SK-N-SH (cell line): ENCODE measurements around the gene ARHGAP1. TPM values are rescaled to one million over a fixed set of nuclear protein-coding genes. Genes with fewer than 3 reads are reported as not detected.

Source experiments
- CTCF ChIA-PET: fragments of 300-600, 350-600 bp; formaldehyde crosslinking; extraction: SDS; loops from one replicate; lab custom pipeline; 2021; lab: Yijun Ruan, JAX
- POLR2A ChIA-PET: fragments of 350-600 bp; sonication (Branson Sonifier 250); formaldehyde crosslinking; extraction: SDS; loops from one replicate; lab custom pipeline; 2020; ENCODE audit warnings: antibody characterized with exemption, inconsistent platforms; lab: Yijun Ruan, JAX
- DNase-seq: peaks from one replicate; pipeline ENCODE4 v3.0.0; 2012
- H2AFZ ChIP-seq: fragments of 200-600 bp; sonication (generic); 2 replicates; pipeline ENCODE4 v1.8.1; 2016; ENCODE audit warnings: antibody characterized with exemption, mild to moderate bottlenecking, low read depth
- H3F3A ChIP-seq: fragments of 200-600 bp; sonication (generic); replicated peaks from 2 replicates; pipeline ENCODE3; 2016; ENCODE audit warnings: antibody characterized with exemption, mild to moderate bottlenecking; ENCODE audit not compliant: insufficient read depth
- H3K27ac ChIP-seq, 2 experiments: fragments of 200-500 bp in 1 of 2; fragments of 200-600 bp in 1 of 2; sonication (Bioruptor generic) in 1 of 2; sonication (generic), shearing (Covaris generic) in 1 of 2; 2 replicates each; pipeline versions ENCODE4 v1.5.1 to v1.6.1; 2014 to 2016; ENCODE audit warnings: low read depth in 2 of 2, inconsistent platforms in 1 of 2, low read length in 1 of 2, mild to moderate bottlenecking in 1 of 2, mixed read lengths in 1 of 2
- H3K27me3 ChIP-seq: fragments of 200-600 bp; sonication (generic), shearing (Covaris generic); 2 replicates; pipeline ENCODE4 v1.6.1; 2016; ENCODE audit warnings: mixed run types; ENCODE audit not compliant: insufficient read depth
- H3K36me3 ChIP-seq, 2 experiments: fragments of 200-500 bp in 1 of 2; fragments of 200-600 bp in 1 of 2; sonication (Bioruptor generic) in 1 of 2; sonication (generic) in 1 of 2; replicated peaks in 1 of 2; 2 replicates each; pipeline versions ENCODE3 to v1.5.1; 2014 to 2016; ENCODE audit warnings: low read length in 1 of 2, mild to moderate bottlenecking in 1 of 2; ENCODE audit not compliant: insufficient read depth in 2 of 2, control insufficient read depth in 1 of 2
- H3K4me1 ChIP-seq, 2 experiments: fragments of 200-500 bp in 1 of 2; fragments of 200-600 bp in 1 of 2; sonication (Bioruptor generic) in 1 of 2; sonication (generic), shearing (Covaris generic) in 1 of 2; 2 replicates each; pipeline versions ENCODE4 v1.5.1 to v1.6.1; 2014 to 2016; ENCODE audit warnings: low read depth in 1 of 2, low read length in 1 of 2, mixed run types in 1 of 2; ENCODE audit not compliant: insufficient read depth in 2 of 2, control insufficient read depth in 1 of 2
- H3K4me2 ChIP-seq: fragments of 200-600 bp; sonication (generic), shearing (Covaris generic); 2 replicates; pipeline ENCODE4 v1.6.1; 2017; ENCODE audit warnings: mixed run types
- H3K4me3 ChIP-seq, 2 experiments: fragments of 200-500 bp in 1 of 2; fragments of 200-600 bp in 1 of 2; sonication (Bioruptor generic) in 1 of 2; sonication (generic), shearing (Covaris generic) in 1 of 2; 2 replicates each; pipeline versions ENCODE4 v1.5.1 to v1.8.1; 2014 to 2016; ENCODE audit warnings: low read depth in 2 of 2, inconsistent platforms in 1 of 2, low read length in 1 of 2, mild to moderate bottlenecking in 1 of 2, mixed read lengths in 1 of 2, moderate library complexity in 1 of 2
- H3K79me2 ChIP-seq: fragments of 200-600 bp; sonication (generic); 2 replicates; pipeline ENCODE4 v1.8.1; 2017; ENCODE audit warnings: mild to moderate bottlenecking; ENCODE audit not compliant: insufficient read depth
- H3K9ac ChIP-seq: fragments of 200-600 bp; sonication (generic); 2 replicates; pipeline ENCODE4 v1.6.1; 2017; ENCODE audit warnings: mixed run types
- H3K9me2 ChIP-seq: fragments of 200-600 bp; sonication (generic); 2 replicates; pipeline ENCODE4 v1.6.1; 2017; ENCODE audit warnings: mixed run types
- H3K9me3 ChIP-seq: fragments of 200-600 bp; sonication (generic); 2 replicates; pipeline ENCODE4 v1.6.1; 2017; ENCODE audit warnings: mixed run types, mild to moderate bottlenecking, moderate library complexity
- H4K20me1 ChIP-seq: fragments of 200-600 bp; sonication (generic); 2 replicates; pipeline ENCODE4 v1.6.1; 2017; ENCODE audit warnings: mild to moderate bottlenecking, mixed run types; ENCODE audit not compliant: insufficient read depth
- ELF1 ChIP-seq: IDR thresholded peaks from 2 replicates; pipeline ENCODE4 v1.4.0; 2012
- EP300 ChIP-seq, 2 experiments: IDR thresholded peaks; 2 replicates each; pipeline versions ENCODE4 v1.4.0 to v1.6.1; 2012; ENCODE audit warnings: borderline replicate concordance in 1 of 2, low read depth in 1 of 2, low read length in 1 of 2
- EZH2phosphoT487 ChIP-seq: fragments of 200-600 bp; sonication (generic); IDR thresholded peaks from 2 replicates; pipeline ENCODE4 v1.6.1; 2017; ENCODE audit warnings: low read depth, mixed run types, mild to moderate bottlenecking, antibody characterized with exemption, moderate library complexity, borderline replicate concordance
- FOSL2 ChIP-seq: IDR thresholded peaks from 2 replicates; pipeline ENCODE4 v1.4.0; 2012; ENCODE audit warnings: low read depth, mild to moderate bottlenecking, moderate library complexity, borderline replicate concordance
- FOXJ3 ChIP-seq: sonication (generic); formaldehyde crosslinking; IDR thresholded peaks from 2 replicates; pipeline ENCODE4 v1.5.1; 2020; ENCODE audit warnings: mild to moderate bottlenecking, missing genetic modification reagents
- FOXM1 ChIP-seq: IDR thresholded peaks from 2 replicates; pipeline ENCODE4 v1.4.0; 2012; ENCODE audit warnings: low read depth, mild to moderate bottlenecking
- GABPA ChIP-seq: IDR thresholded peaks from 2 replicates; pipeline ENCODE4 v1.4.0; 2012; ENCODE audit warnings: low read depth, mild to moderate bottlenecking
- GATA2 ChIP-seq: sonication (generic); formaldehyde crosslinking; IDR thresholded peaks from 2 replicates; pipeline ENCODE4 v1.5.0; 2020; ENCODE audit warnings: mild to moderate bottlenecking, missing genetic modification reagents
- IRF3 ChIP-seq: fragments of 150-350 bp; IDR thresholded peaks from 2 replicates; pipeline ENCODE4 v1.6.1; 2016; ENCODE audit warnings: mild to moderate bottlenecking, low read depth, low read length
- MAX ChIP-seq: IDR thresholded peaks from 2 replicates; pipeline ENCODE4 v1.4.0; 2012; ENCODE audit warnings: low read depth
- MEF2A ChIP-seq: IDR thresholded peaks from 2 replicates; pipeline ENCODE4 v1.4.0; 2012; ENCODE audit warnings: low read depth, borderline replicate concordance
- MXI1 ChIP-seq: IDR thresholded peaks from 2 replicates; pipeline ENCODE4 v1.6.1; 2012; ENCODE audit warnings: mild to moderate bottlenecking, low read depth, low read length, improper control_type of control experiment
- NFIC ChIP-seq: IDR thresholded peaks from 2 replicates; pipeline ENCODE4 v1.4.0; 2012; ENCODE audit warnings: borderline replicate concordance
- PBX3 ChIP-seq: IDR thresholded peaks from 2 replicates; pipeline ENCODE4; 2012
- RFX5 ChIP-seq: IDR thresholded peaks from 2 replicates; pipeline ENCODE4 v1.6.1; 2012; ENCODE audit warnings: mild to moderate bottlenecking, improper control_type of control experiment, low read length
- SMC3 ChIP-seq: IDR thresholded peaks from 2 replicates; pipeline ENCODE4 v1.6.1; 2012; ENCODE audit warnings: low read depth, low read length, improper control_type of control experiment
- TCF12 ChIP-seq: IDR thresholded peaks from 2 replicates; pipeline ENCODE4 v1.4.0; 2012
- USF1 ChIP-seq: IDR thresholded peaks from 2 replicates; pipeline ENCODE4 v1.4.0; 2012; ENCODE audit warnings: low read depth, borderline replicate concordance
- USF2 ChIP-seq: fragments of 150-350 bp; IDR thresholded peaks from 2 replicates; pipeline ENCODE4 v1.6.1; 2017; ENCODE audit warnings: antibody characterized with exemption, low read length, low read depth, borderline replicate concordance
- YY1 ChIP-seq: IDR thresholded peaks from 2 replicates; pipeline ENCODE4 v1.4.0; 2012; ENCODE audit warnings: low read depth, mild to moderate bottlenecking
- WGBS: methylation state at CpG from one replicate; pipeline ENCODE4 v1.1.6; 2017; ENCODE audit warnings: low lambda C conversion rate; 5-methylcytosine and 5-hydroxymethylcytosine counted together
- polyA plus RNA-seq, 3 experiments: library from polyadenylated mRNA; depleted of rRNA; stranded (reverse); fragments of >200 nt; gene quantifications; 2 replicates each; pipeline ENCODE4 v1.2.3, GENCODE V29; 2012

The ARHGAP1 gene
- polyA plus RNA-seq, 1 of the 3 experiments (the other 2 are of a cell fraction) = 27.1 TPM

- CTCF ChIA-PET = interaction anchor here (0.6 to 1.3 kb wide), 2 partner anchors 80 to 147 kb away, joined by 3 to 7 read pairs; no protein-coding TSS in a partner anchor
- H3K4me1 ChIP-seq = peaks cover 21 to 33% of the 10 kb centered on the region in 2 experiments; a peak in 3 of 4 replicates
- 76% methylated on average over 1 of the region's 1 CpG for WGBS
- peaks cover 7% of the 10 kb centered on the region for H3F3A ChIP-seq
- no peaks in the 10 kb centered on the region for H3K9me3 ChIP-seq
- H3K27me3 ChIP-seq = no peaks in the 10 kb centered on the region
- peak overlapping the region in 1 of 2 experiments; percentile 36; a peak in 2 of 4 replicates for H3K27ac ChIP-seq
- no peak for TF ChIP-seq GABPA
- peaks cover 70% of the 10 kb centered on the region for H3K79me2 ChIP-seq
- no peak overlapping the region for H2AFZ ChIP-seq
- H3K9ac ChIP-seq = 0 out of 2 replicates have a peak overlapping the region, but pooled peaks have one; percentile 7
- POLR2A ChIA-PET = no interaction called here
- H3K4me3 ChIP-seq = no peak overlapping the region
- no peak for DNase-seq
- H3K4me2 ChIP-seq = peak overlapping the region; percentile 97
- H4K20me1 ChIP-seq = peaks cover 5% of the 10 kb centered on the region; the same call in 1 of the 2 replicates
- H3K36me3 ChIP-seq = peaks cover 39 to 42% of the 10 kb centered on the region in 2 experiments
- no peaks in the 10 kb centered on the region for H3K9me2 ChIP-seq
These were observed 1.8 kb downstream of the ARHGAP1 start for GRCh38 chr11:46698597-46698996.

- H3K36me3 ChIP-seq = peaks cover 33 to 34% of the 10 kb centered on the region in 2 experiments
- peak overlapping the region in 1 of 2 experiments; percentile 2; a peak in 1 of 4 replicates for H3K4me3 ChIP-seq
- no peaks in the 10 kb centered on the region for H3K9me2 ChIP-seq
- DNase-seq = no peak
- peak overlapping the region; percentile 52 for H3K4me2 ChIP-seq
- TF ChIP-seq FOXJ3 (no peak), YY1 (no peak), USF2 (no peak), FOXM1 (no peak), SMC3 (no peak), USF1 (no peak), GABPA (no peak), EP300 (IDR thresholded peaks at IDR 0.05; ENCODE audit: borderline replicate concordance in 1 of 2, low read depth in 1 of 2, low read length in 1 of 2) (no peak), MEF2A (no peak), MAX (no peak), IRF3 (no peak), GATA2 (CRISPR knock-in tag) (no peak), NFIC (no peak), FOSL2 (no peak), TCF12 (no peak), EZH2phosphoT487 (no peak), RFX5 (no peak), ELF1 (no peak), MXI1 (no peak), PBX3 (no peak)
- TF ChIP-seq, all 33 proteins: peak for 0
- Histone ChIP-seq H3K9ac (peak overlapping the region; percentile 28; the same call in 1 of the 2 replicates), H3K79me2 (peaks cover 62% of the 10 kb centered on the region), H4K20me1 (peaks cover 5% of the 10 kb centered on the region; the same call in 1 of the 2 replicates), H3F3A (peaks cover 7% of the 10 kb centered on the region), H2AFZ (no peak overlapping the region), H3K9me3 (no peaks in the 10 kb centered on the region), H3K4me1 (peaks cover 21 to 33% of the 10 kb centered on the region in 2 experiments; a peak in 3 of 4 replicates), H3K27ac (peak overlapping the region in 1 of 2 experiments; percentile 92; a peak in 2 of 4 replicates), H3K27me3 (no peaks in the 10 kb centered on the region)
- 57% methylated on average over 2 of the region's 2 CpGs for WGBS
- ChIA-PET POLR2A (no interaction called here), CTCF (interaction anchor here (1.3 kb wide), 1 partner anchor 79 kb away, joined by 7 read pairs; no protein-coding TSS in a partner anchor)
These were observed 2.7 kb downstream of the ARHGAP1 start for GRCh38 chr11:46697723-46698122.
